Ovary (tissue), 9 donors: ENCODE data around the gene PADI6. TPM values are rescaled to one million over a fixed set of nuclear protein-coding genes. Genes with fewer than 3 reads are reported as not detected.
"Not testable (repeated sequence)": the region's sequence is repeated elsewhere in the genome, so short reads cannot be mapped to it uniquely, and the experiment has no call there.

Experiments used
- DNase-seq, 5 donors: peaks; one replicate each; pipeline ENCODE4 v3.0.0-alpha.2; 2019 to 2020
- H3K27ac ChIP-seq, 2 donors: fragments of 200-600 bp; one replicate each; pipeline versions ENCODE4 v1.5.1 to v1.8.0; 2019 to 2022
- H3K27me3 ChIP-seq: fragments of 200-600 bp; one replicate; pipeline ENCODE4 v1.8.0; 2022
- H3K36me3 ChIP-seq: fragments of 200-600 bp; sonication (generic); one replicate; pipeline ENCODE4 v1.5.1; 2019
- H3K4me1 ChIP-seq: one replicate; pipeline ENCODE4 v1.8.1; 2013; ENCODE audit warnings: mild to moderate bottlenecking, moderate library complexity; ENCODE audit not compliant: insufficient read depth
- H3K4me3 ChIP-seq: fragments of 200-600 bp; sonication (generic); one replicate; pipeline ENCODE4 v1.5.1; 2017
- H3K9me3 ChIP-seq, 2 donors: fragments of 200-600 bp in 1 of 2; sonication (generic) in 1 of 2; one replicate each; pipeline versions ENCODE4 v1.5.1 to v1.8.1; 2013 to 2019; ENCODE audit warnings: mild to moderate bottlenecking in 1 of 2, moderate library complexity in 1 of 2
- EP300 ChIP-seq: sonication (generic); formaldehyde crosslinking; IDR thresholded peaks from one replicate; pipeline ENCODE4 v1.6.1; 2017; ENCODE audit warnings: antibody characterized with exemption
- POLR2A ChIP-seq: fragments of 450-650 bp; IDR thresholded peaks from one replicate; pipeline ENCODE4 v1.6.1; 2017; ENCODE audit warnings: antibody characterized with exemption, mild to moderate bottlenecking, moderate library complexity
- WGBS, 3 donors: extraction: QIAGEN DNeasy Blood & Tissue Kit in 1 of 3; methylation state at CpG; one replicate each; pipeline versions ENCODE4 v1.1.5 to v1.1.7; 2013 to 2017; 5-methylcytosine and 5-hydroxymethylcytosine counted together
- intact Hi-C, 4 donors: fragments of 100-400 bp; cut with DNase I; formaldehyde crosslinking; loops; one replicate each; pipeline versions ENCODE4 v1.11.0 to v1.15.1; 2022 to 2023
- polyA plus RNA-seq, 2 donors: library from polyadenylated mRNA; stranded (reverse); fragments of 200-250 nt in 1 of 2; fragments of 350-450 nt in 1 of 2; fragmentation: Illumina TruSeq in 1 of 2; extraction: RNeasy Lipid Tissue Mini Kit (QIAGEN cat#74804) in 1 of 2; gene quantifications; one replicate each; pipeline ENCODE4 v1.2.3, GENCODE V29; 2013 to 2014
- total RNA-seq, 7 donors: library from RNA; depleted of rRNA in 2 of 7; stranded (reverse); fragments of >200 nt in 2 of 7; fragmentation: NEBNext Ultra II Directional in 3 of 7; extraction: Animal tissue kit (Norgen Biotek cat#: 25700) in 3 of 7; gene quantifications; one replicate each; pipeline versions ENCODE4 v1.1.0 to v1.2.4, GENCODE V29; 2016 to 2023
- TF ChIP-seq, protein P1 (sequence below), 3 donors: fragments of 450-650 bp in 2 of 3; fragments of 200-600 bp in 1 of 3; IDR thresholded peaks; one replicate each; pipeline versions ENCODE4 v1.5.1 to v1.8.0; 2016 to 2022; ENCODE audit warnings: antibody characterized with exemption in 3 of 3, mild to moderate bottlenecking in 1 of 3
- donor health status: DM: no; HTN: no; CAD: no; lungs with moderate emphysema.
- donor health status: DM: no; HTN: no; CAD: no.
- donor health status: Bipolar disorder and iron deficiency.
- donor health status: DM: yes; HTN: yes; CAD: no.
- donor health status: DM: no; HTN: no; CAD: no.
- donor health status: DM: yes; HTN: yes; CAD: no.

The PADI6 gene
- total and polyA plus RNA-seq, 9 donors = 0.10 to 4.3 (median 0.18) TPM; not detected in 6

DNA sequence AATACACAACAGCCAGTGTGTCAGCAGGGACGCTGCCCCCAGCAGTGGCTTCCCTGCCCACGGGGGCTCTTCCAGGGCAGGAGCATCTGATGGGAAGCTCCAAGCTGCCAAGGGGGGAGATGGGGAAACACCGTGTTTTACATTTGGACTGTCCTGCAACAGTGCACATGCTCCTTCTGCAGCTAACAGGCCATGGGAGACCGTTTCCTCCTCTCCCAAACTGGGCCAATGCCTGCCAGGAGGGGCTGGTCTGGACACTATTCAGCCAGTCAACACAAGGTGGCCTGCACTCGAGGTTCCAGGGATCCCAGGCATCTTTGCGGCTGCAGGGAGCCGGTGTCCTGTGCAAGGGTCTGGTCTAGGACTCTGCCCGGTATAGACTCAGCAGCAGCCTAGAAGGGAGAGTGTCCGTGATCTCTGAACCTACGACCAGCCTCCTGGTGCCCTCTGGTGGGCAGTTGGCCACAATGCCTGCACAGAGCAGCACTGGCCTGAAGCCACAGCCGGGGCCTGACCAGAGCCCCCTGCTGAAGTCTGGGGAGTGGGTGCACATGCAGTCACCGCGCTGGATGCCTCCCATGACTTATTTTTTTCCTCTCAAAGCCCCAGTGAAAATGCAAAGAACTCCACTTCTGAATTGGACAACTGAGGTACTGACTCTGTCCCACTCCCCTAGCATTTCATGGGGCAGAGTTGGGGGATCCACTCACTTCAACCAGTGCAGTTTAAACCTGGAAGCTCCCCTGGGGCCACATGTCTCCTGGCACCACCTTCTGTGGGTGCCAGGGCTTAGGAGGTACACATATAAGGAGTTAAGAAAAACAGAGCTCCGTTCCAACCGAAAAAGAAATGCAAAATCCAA is 34.1 kb downstream of the PADI6 start:
- no peaks in the 10 kb centered on the region for H3K9me3 ChIP-seq
- H3K4me3 ChIP-seq = no peak overlapping the region
- H3K27ac ChIP-seq = no peak overlapping the region
- no peaks in the 10 kb centered on the region for H3K36me3 ChIP-seq
- intact Hi-C loops = loop anchor here in 2 of 4 donors (10.0 kb wide), 1 partner anchor 281 kb away; no protein-coding TSS in a partner anchor
- no peaks in the 10 kb centered on the region for H3K4me1 ChIP-seq
- peak; percentile 52 to 77 (median 67) for DNase-seq
- 33 to 42% (median 36%) methylated on average over 15 of the region's 15 CpGs for WGBS, 3 donors
- TF ChIP-seq, protein P1, sequence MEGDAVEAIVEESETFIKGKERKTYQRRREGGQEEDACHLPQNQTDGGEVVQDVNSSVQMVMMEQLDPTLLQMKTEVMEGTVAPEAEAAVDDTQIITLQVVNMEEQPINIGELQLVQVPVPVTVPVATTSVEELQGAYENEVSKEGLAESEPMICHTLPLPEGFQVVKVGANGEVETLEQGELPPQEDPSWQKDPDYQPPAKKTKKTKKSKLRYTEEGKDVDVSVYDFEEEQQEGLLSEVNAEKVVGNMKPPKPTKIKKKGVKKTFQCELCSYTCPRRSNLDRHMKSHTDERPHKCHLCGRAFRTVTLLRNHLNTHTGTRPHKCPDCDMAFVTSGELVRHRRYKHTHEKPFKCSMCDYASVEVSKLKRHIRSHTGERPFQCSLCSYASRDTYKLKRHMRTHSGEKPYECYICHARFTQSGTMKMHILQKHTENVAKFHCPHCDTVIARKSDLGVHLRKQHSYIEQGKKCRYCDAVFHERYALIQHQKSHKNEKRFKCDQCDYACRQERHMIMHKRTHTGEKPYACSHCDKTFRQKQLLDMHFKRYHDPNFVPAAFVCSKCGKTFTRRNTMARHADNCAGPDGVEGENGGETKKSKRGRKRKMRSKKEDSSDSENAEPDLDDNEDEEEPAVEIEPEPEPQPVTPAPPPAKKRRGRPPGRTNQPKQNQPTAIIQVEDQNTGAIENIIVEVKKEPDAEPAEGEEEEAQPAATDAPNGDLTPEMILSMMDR (IDR thresholded peaks at IDR 0.05) = peak; percentile 20 to 34 (median 33)
- no peak for TF ChIP-seq EP300
- no peaks in the 10 kb centered on the region for H3K27me3 ChIP-seq

DNA sequence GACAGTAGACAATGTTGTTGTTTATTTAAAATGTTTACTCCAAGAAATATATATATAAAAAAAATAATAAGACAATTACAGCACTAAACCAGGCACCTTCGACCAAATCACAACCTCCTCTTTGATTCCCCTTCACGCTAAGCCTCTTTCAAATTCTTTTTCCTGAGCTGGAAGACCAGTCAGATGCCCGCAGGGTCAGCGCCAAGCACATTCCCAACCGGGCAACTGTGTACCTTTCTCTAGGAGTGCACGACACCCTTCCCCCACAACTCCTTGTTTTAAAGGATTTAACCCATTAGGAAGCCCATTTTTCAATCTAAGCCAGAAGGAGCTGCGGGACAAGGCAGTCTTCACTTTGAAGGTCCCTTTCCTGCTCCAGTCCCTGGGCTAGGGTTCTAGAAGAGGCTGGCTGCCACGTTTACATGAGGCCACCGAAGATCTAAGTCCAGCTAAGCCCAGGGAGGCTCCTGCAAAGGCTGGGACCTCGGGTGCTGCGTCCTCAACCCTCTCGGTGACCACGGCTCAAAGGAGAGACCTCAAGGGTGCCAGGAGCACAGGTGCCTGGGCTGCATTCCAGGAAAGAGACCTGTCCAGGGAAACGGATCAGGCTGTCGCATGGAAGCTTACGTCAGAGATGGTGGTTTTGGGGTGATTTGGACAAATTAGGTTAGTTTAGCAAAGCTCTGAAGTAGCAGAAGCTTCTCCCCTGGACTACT is 34.9 kb downstream of the PADI6 start:
- intact Hi-C loops = loop anchor here in 2 of 4 donors (10.0 kb wide), 1 partner anchor 282 kb away; no protein-coding TSS in a partner anchor
- H3K27me3 ChIP-seq, H3K4me1 ChIP-seq, H3K36me3 ChIP-seq, H3K9me3 ChIP-seq, H3K4me3 ChIP-seq, DNase-seq, H3K27ac ChIP-seq: not testable (repeated sequence)
- 69 to 79% (median 74%) methylated on average over 16 of the region's 16 CpGs for WGBS, 3 donors

DNA sequence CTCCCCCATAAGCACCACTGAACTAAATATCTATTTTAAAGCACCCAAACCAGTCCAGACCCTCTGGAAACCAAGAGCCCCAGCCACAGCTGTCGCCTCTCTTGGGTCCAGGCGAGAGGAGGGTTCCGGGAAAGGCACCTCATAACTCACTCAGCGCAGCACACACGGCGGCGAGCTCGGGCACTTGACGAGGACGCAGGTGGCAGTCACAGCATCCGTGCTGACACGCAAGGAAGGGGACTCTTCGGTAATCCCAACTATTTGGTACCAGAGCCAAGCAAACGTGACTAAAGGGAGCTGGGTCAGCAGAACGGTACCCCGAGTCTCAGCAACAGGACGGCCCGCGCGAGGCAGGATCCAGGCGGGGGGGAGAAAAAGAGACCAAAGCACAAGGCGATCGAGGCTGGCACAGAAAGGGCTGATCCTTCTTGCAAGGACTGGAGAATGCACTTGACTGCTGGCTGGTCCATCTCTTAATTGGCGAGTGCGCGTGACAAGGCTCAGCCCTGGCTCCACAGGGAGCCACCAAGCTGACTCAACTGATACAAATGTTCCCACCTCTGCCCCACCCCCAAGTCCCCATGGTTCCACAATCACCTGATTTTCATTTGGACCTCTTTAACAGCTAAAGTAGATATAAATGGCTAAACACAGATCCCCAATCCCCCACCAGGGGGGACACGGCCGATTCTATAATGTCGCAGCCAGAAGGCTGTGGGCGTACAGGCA is 36.0 kb downstream of the PADI6 start:
- intact Hi-C loops = loop anchor here in 2 of 4 donors (10.0 kb wide), 1 partner anchor 283 kb away; no protein-coding TSS in a partner anchor
- 91 to 94% (median 92%) methylated on average over 30 of the region's 30 CpGs for WGBS, 3 donors
- not testable (repeated sequence) for H3K27me3 ChIP-seq

DNA sequence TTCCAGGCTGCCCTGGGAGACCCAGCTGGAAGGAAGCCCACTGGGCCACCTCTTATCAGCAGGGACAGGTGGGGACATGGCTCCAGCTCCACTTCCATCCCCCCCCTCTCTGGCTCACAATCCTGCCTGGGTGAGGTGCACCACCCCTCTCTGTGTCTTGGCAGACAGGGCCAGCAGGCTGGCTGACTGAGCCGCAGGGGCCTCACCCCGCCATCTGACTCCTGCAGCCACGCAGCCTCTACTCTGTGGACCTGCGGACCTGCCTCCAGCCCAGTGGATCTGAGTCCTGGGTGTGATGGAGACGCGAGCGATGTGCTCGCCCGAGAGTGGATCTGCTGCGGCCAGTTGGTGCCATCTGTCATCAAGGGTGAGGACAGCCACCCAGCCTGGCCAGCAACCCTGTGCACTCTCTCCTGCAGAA is 37.4 kb downstream of the PADI6 start:
- Histone ChIP-seq H3K27ac (no peak overlapping the region), H3K36me3 (peaks cover 2% of the 10 kb centered on the region), H3K4me3 (no peak overlapping the region), H3K27me3 (no peaks in the 10 kb centered on the region), H3K4me1 (no peaks in the 10 kb centered on the region), H3K9me3 (no peaks in the 10 kb centered on the region)
- TF ChIP-seq EP300 (no peak), POLR2A (no peak)
- TF ChIP-seq, protein P1 (IDR thresholded peaks at IDR 0.05) = no peak
- intact Hi-C loops = loop anchor here in 2 of 4 donors (10.0 kb wide), 1 partner anchor 285 kb away; no protein-coding TSS in a partner anchor
- no peak for DNase-seq
- 90 to 93% (median 90%) methylated on average over 10 of the region's 10 CpGs for WGBS, 3 donors

More for the DNA sequence above, 36.0 kb downstream of the PADI6 start:
- not testable (repeated sequence) for H3K4me3 ChIP-seq, H3K27ac ChIP-seq, H3K4me1 ChIP-seq, DNase-seq, H3K36me3 ChIP-seq, H3K9me3 ChIP-seq
